Neural progenitor cell (in vitro differentiated cells): ENCODE results near the gene CLSTN2. TPM values are rescaled to one million over a fixed set of nuclear protein-coding genes. Genes with fewer than 3 reads are reported as not detected.

Experiments used
- DNase-seq: peaks from one replicate; pipeline ENCODE4 v3.0.0-alpha.2; 2016; ENCODE audit warnings: low spot score
- H2AFZ ChIP-seq: fragments of 200-600 bp; sonication (generic); replicated peaks from 2 replicates; pipeline ENCODE4 v1.6.1; 2016; ENCODE audit warnings: antibody characterized with exemption
- H3F3A ChIP-seq: fragments of 200-600 bp; sonication (generic); 2 replicates; pipeline ENCODE4 v1.6.1; 2016; ENCODE audit warnings: antibody characterized with exemption, low read depth
- H3K27ac ChIP-seq: fragments of 200-600 bp; sonication (generic); 2 replicates; pipeline ENCODE4 v1.5.1; 2016; ENCODE audit warnings: mild to moderate bottlenecking
- H3K27me3 ChIP-seq: fragments of 200-600 bp; sonication (generic); 2 replicates; pipeline ENCODE4 v1.6.1; 2016; ENCODE audit warnings: mild to moderate bottlenecking, moderate library complexity
- H3K36me3 ChIP-seq: fragments of 200-600 bp; sonication (generic); 2 replicates; pipeline ENCODE4 v1.5.1; 2016
- H3K4me1 ChIP-seq: fragments of 200-600 bp; sonication (generic); 2 replicates; pipeline ENCODE4 v1.6.1; 2016; ENCODE audit warnings: mixed run types
- H3K4me2 ChIP-seq: fragments of 200-600 bp; sonication (generic); 2 replicates; pipeline ENCODE4 v1.6.1; 2016
- H3K4me3 ChIP-seq: fragments of 200-600 bp; sonication (generic); 2 replicates; pipeline ENCODE4 v1.5.1; 2016
- H3K79me2 ChIP-seq: fragments of 200-600 bp; sonication (generic); 2 replicates; pipeline ENCODE4 v1.6.1; 2016; ENCODE audit warnings: low read depth
- H3K9ac ChIP-seq: fragments of 200-600 bp; sonication (generic); 2 replicates; pipeline ENCODE4 v1.6.1; 2016
- H3K9me3 ChIP-seq: fragments of 200-600 bp; sonication (generic); 2 replicates; pipeline ENCODE4 v1.5.1; 2016; ENCODE audit warnings: low read depth
- H4K20me1 ChIP-seq: fragments of 200-600 bp; sonication (generic); 2 replicates; pipeline ENCODE4 v1.6.1; 2016; ENCODE audit warnings: low read depth
- H3K27ac Mint-ChIP-seq: 3 replicates; pipeline ENCODE4 v1.8.0; 2021; ENCODE audit warnings: mixed read lengths
- H3K27me3 Mint-ChIP-seq: 2 replicates; pipeline ENCODE4 v1.8.0; 2022; ENCODE audit warnings: low read depth, mild to moderate bottlenecking, inconsistent platforms, moderate library complexity, mixed read lengths; ENCODE audit not compliant: insufficient read depth
- H3K36me3 Mint-ChIP-seq: 3 replicates; pipeline ENCODE4 v1.8.0; 2021; ENCODE audit warnings: mixed read lengths
- H3K4me1 Mint-ChIP-seq: 3 replicates; pipeline ENCODE4 v1.8.0; 2021; ENCODE audit warnings: mixed read lengths
- H3K4me3 Mint-ChIP-seq: 3 replicates; pipeline ENCODE4 v1.8.0; 2021; ENCODE audit warnings: mild to moderate bottlenecking, moderate library complexity, mixed read lengths
- H3K9me3 Mint-ChIP-seq: 3 replicates; pipeline ENCODE4 v1.8.0; 2020; ENCODE audit warnings: mixed read lengths
- CTCF ChIP-seq: fragments of 200-600 bp; sonication (generic); IDR thresholded peaks from 2 replicates; pipeline ENCODE4 v1.5.1; 2017; ENCODE audit warnings: antibody characterized with exemption, mild to moderate bottlenecking
- EZH2 ChIP-seq: fragments of 200-600 bp; sonication (generic); IDR thresholded peaks from 2 replicates; pipeline ENCODE4 v1.6.1; 2017; ENCODE audit warnings: antibody characterized with exemption, mild to moderate bottlenecking, moderate library complexity
- EZH2phosphoT487 ChIP-seq: fragments of 200-600 bp; sonication (generic); IDR thresholded peaks from 2 replicates; pipeline ENCODE4 v1.6.1; 2017; ENCODE audit warnings: antibody characterized with exemption
- total RNA-seq: library from RNA; depleted of rRNA; stranded (reverse); fragments of >200 nt; gene quantifications from 2 replicates; pipeline ENCODE4 v1.2.3, GENCODE V29; 2015; ENCODE audit warnings: low replicate concordance

The CLSTN2 gene
- total RNA-seq, 1 donor from 2014 or later: 0.22 TPM

GRCh38 chr3:140216249-140216648, 281.3 kb downstream of the CLSTN2 start:
- no peak overlapping the region for H3K27ac ChIP-seq
- peaks cover 14% of the 10 kb centered on the region for H3F3A ChIP-seq
- H3K36me3 ChIP-seq: no peaks in the 10 kb centered on the region
- Mint-ChIP-seq H3K36me3 (no peaks in the 10 kb centered on the region), H3K27me3 (peaks cover 7% of the 10 kb centered on the region), H3K27ac (no peak overlapping the region), H3K4me1 (peaks cover 22% of the 10 kb centered on the region), H3K9me3 (peaks cover 4% of the 10 kb centered on the region), H3K4me3 (no peak overlapping the region)
- peaks cover 17% of the 10 kb centered on the region for H3K4me1 ChIP-seq
- H4K20me1 ChIP-seq: no peaks in the 10 kb centered on the region
- H3K79me2 ChIP-seq: no peaks in the 10 kb centered on the region
- H3K27me3 ChIP-seq: no peaks in the 10 kb centered on the region
- no peaks in the 10 kb centered on the region for H3K9me3 ChIP-seq
- no peak overlapping the region for H2AFZ ChIP-seq
- no peak for DNase-seq
- no peak overlapping the region for H3K9ac ChIP-seq
- TF ChIP-seq CTCF (no peak), EZH2phosphoT487 (no peak), EZH2 (no peak)
- H3K4me2 ChIP-seq: no peak overlapping the region
- no peak overlapping the region for H3K4me3 ChIP-seq

- Mint-ChIP-seq H3K4me3 (no peak overlapping the region), H3K9me3 (peaks cover 7% of the 10 kb centered on the region), H3K36me3 (no peaks in the 10 kb centered on the region), H3K27ac (peak overlapping the region; percentile 70), H3K4me1 (peaks cover 22% of the 10 kb centered on the region), H3K27me3 (peaks cover 3% of the 10 kb centered on the region)
- H2AFZ ChIP-seq: no peak overlapping the region
- peaks cover 17% of the 10 kb centered on the region for H3K4me1 ChIP-seq
- H3K9me3 ChIP-seq: no peaks in the 10 kb centered on the region
- TF ChIP-seq CTCF: no peak
- TF ChIP-seq EZH2: no peak
- TF ChIP-seq EZH2phosphoT487: no peak
- H4K20me1 ChIP-seq: no peaks in the 10 kb centered on the region
- no peaks in the 10 kb centered on the region for H3K79me2 ChIP-seq
- peak; percentile 74 for DNase-seq
- H3K9ac ChIP-seq: no peak overlapping the region
- H3K27ac ChIP-seq: peak overlapping the region; percentile 72
- H3K27me3 ChIP-seq: no peaks in the 10 kb centered on the region
- H3K4me2 ChIP-seq: peak overlapping the region; percentile 37
- H3K36me3 ChIP-seq: no peaks in the 10 kb centered on the region
- peaks cover 14% of the 10 kb centered on the region for H3F3A ChIP-seq
- no peak overlapping the region for H3K4me3 ChIP-seq
Measured at GRCh38 chr3:140219291-140219690, 284.3 kb downstream of the CLSTN2 start.

- TF ChIP-seq CTCF (peak; percentile 30), EZH2phosphoT487 (no peak), EZH2 (no peak)
- H2AFZ ChIP-seq: no peak overlapping the region
- no peaks in the 10 kb centered on the region for H3K36me3 ChIP-seq
- peaks cover 7% of the 10 kb centered on the region for H3K9me3 Mint-ChIP-seq
- peaks cover 17% of the 10 kb centered on the region for H3K4me1 ChIP-seq
- H3K27me3 Mint-ChIP-seq: peaks cover 3% of the 10 kb centered on the region
- no peak for DNase-seq
- H4K20me1 ChIP-seq: no peaks in the 10 kb centered on the region
- no peak overlapping the region for H3K4me2 ChIP-seq
- H3K4me1 Mint-ChIP-seq: peaks cover 22% of the 10 kb centered on the region
- H3K36me3 Mint-ChIP-seq: no peaks in the 10 kb centered on the region
- H3K27ac ChIP-seq: no peak overlapping the region
- H3K4me3 Mint-ChIP-seq: no peak overlapping the region
- peaks cover 14% of the 10 kb centered on the region for H3F3A ChIP-seq
- peak overlapping the region; percentile 31 for H3K27ac Mint-ChIP-seq
- H3K79me2 ChIP-seq: no peaks in the 10 kb centered on the region
- no peak overlapping the region for H3K9ac ChIP-seq
- H3K4me3 ChIP-seq: no peak overlapping the region
- H3K27me3 ChIP-seq: no peaks in the 10 kb centered on the region
- no peaks in the 10 kb centered on the region for H3K9me3 ChIP-seq
Measured at GRCh38 chr3:140219923-140220452, 285.0 kb downstream of the CLSTN2 start.
